Naive thymus-derived CD4-positive, alpha-beta T cell (primary cell): Measurements from ENCODE around the gene PROCR. TPM values are rescaled to one million over a fixed set of nuclear protein-coding genes. Genes with fewer than 3 reads are reported as not detected.
"Not testable (repeated sequence)": the region's sequence is repeated elsewhere in the genome, so short reads cannot be mapped to it uniquely, and the experiment has no call there.

Experiments
- ATAC-seq: fragments of 150-1000 bp; cut with Tn5 transposase; 2 replicates; pipeline ENCODE4 v1.10.0; 2021; ENCODE audit warnings: mild to moderate bottlenecking, moderate library complexity
- CTCF ChIA-PET: fragments of 350-600 bp; sonication (Branson Sonifier 250); formaldehyde crosslinking; loops from one replicate; lab custom pipeline; 2021; ENCODE audit warnings: antibody characterized with exemption; lab: Charles Lee
- POLR2A ChIA-PET: fragments of 350-600 bp; sonication (Branson Sonifier 250); formaldehyde crosslinking; loops from one replicate; lab custom pipeline; 2021; ENCODE audit warnings: antibody characterized with exemption, inconsistent platforms; lab: Charles Lee
- DNase-seq, 9 donors: peaks; one replicate each; pipeline versions ENCODE4 v3.0.0 to v3.0.0-alpha.2; 2020 to 2022; ENCODE audit warnings: mixed read lengths in 1 of 9
- H3K27ac ChIP-seq: one replicate; pipeline ENCODE4 v1.7.0; 2013; ENCODE audit warnings: mild to moderate bottlenecking, low read depth, low read length, moderate library complexity
- H3K27me3 ChIP-seq, 2 donors: one replicate each; pipeline ENCODE4 v1.7.0; 2013; ENCODE audit warnings: low read length in 2 of 2, mild to moderate bottlenecking in 2 of 2, moderate library complexity in 2 of 2; ENCODE audit not compliant: control insufficient read depth in 2 of 2, insufficient read depth in 2 of 2
- H3K36me3 ChIP-seq, 3 experiments: 1 replicate in 2 of 3; 2 replicates in 1 of 3; pipeline ENCODE4 v1.7.0; 2013; ENCODE audit warnings: low read length in 3 of 3, mild to moderate bottlenecking in 3 of 3, moderate library complexity in 1 of 3; ENCODE audit not compliant: insufficient read depth in 3 of 3, control insufficient read depth in 2 of 3
- H3K4me1 ChIP-seq, 2 donors: one replicate each; pipeline ENCODE4 v1.7.0; 2013; ENCODE audit warnings: low read length in 2 of 2, mild to moderate bottlenecking in 2 of 2, moderate library complexity in 1 of 2; ENCODE audit not compliant: control insufficient read depth in 2 of 2, insufficient read depth in 2 of 2
- H3K4me3 ChIP-seq: 2 replicates; pipeline ENCODE4 v1.7.0; 2013; ENCODE audit warnings: mild to moderate bottlenecking, low read length
- H3K9me3 ChIP-seq, 3 experiments: 1 replicate in 2 of 3; 2 replicates in 1 of 3; pipeline ENCODE4 v1.7.0; 2013; ENCODE audit warnings: low read length in 3 of 3; ENCODE audit not compliant: control insufficient read depth in 2 of 3
- H3K27ac Mint-ChIP-seq, 9 donors: one replicate each; pipeline ENCODE4 v1.8.0; 2020 to 2022; ENCODE audit warnings: mixed read lengths in 9 of 9, mild to moderate bottlenecking in 8 of 9, moderate library complexity in 5 of 9, inconsistent platforms in 2 of 9
- H3K27me3 Mint-ChIP-seq, 5 donors: one replicate each; pipeline ENCODE4 v1.8.0; 2021 to 2022; ENCODE audit warnings: mixed read lengths in 5 of 5, mild to moderate bottlenecking in 1 of 5
- H3K36me3 Mint-ChIP-seq, 5 donors: one replicate each; pipeline ENCODE4 v1.8.0; 2020 to 2022; ENCODE audit warnings: mixed read lengths in 5 of 5, mild to moderate bottlenecking in 3 of 5, inconsistent platforms in 1 of 5
- H3K4me1 Mint-ChIP-seq, 7 donors: one replicate each; pipeline ENCODE4 v1.8.0; 2020 to 2022; ENCODE audit warnings: mixed read lengths in 7 of 7, mild to moderate bottlenecking in 3 of 7, inconsistent platforms in 1 of 7
- H3K4me3 Mint-ChIP-seq, 10 donors: one replicate each; pipeline ENCODE4 v1.8.0; 2020 to 2022; ENCODE audit warnings: mild to moderate bottlenecking in 10 of 10, mixed read lengths in 10 of 10, moderate library complexity in 6 of 10, inconsistent platforms in 2 of 10
- H3K9me3 Mint-ChIP-seq, 11 donors: one replicate each; pipeline ENCODE4 v1.8.0; 2020 to 2022; ENCODE audit warnings: mixed read lengths in 11 of 11, mild to moderate bottlenecking in 4 of 11, inconsistent platforms in 1 of 11, moderate library complexity in 1 of 11
- intact Hi-C, 2 donors: fragments of 100-400 bp; cut with micrococcal nuclease; formaldehyde crosslinking; loops; one replicate each; pipeline ENCODE4 v1.15.1; 2023
- polyA plus RNA-seq, 2 donors: library from polyadenylated mRNA; unstranded; fragments of 300-500 nt; fragmentation: Illumina TruSeq; gene quantifications; one replicate each; pipeline ENCODE4 v1.2.3, GENCODE V29; 2021
- total RNA-seq, 6 experiments: library from RNA in 5 of 6; stranded (reverse) in 5 of 6; gene quantifications; 1 replicate in 5 of 6; 2 replicates in 1 of 6; pipeline ENCODE4 v1.2.3 and lab custom pipeline; 2021 to 2026

Gene PROCR
- total and polyA plus RNA-seq, 7 experiments from 2014 or later, result 0.35 to 2.0 (median 0.87) TPM; not detected in 2

DNA sequence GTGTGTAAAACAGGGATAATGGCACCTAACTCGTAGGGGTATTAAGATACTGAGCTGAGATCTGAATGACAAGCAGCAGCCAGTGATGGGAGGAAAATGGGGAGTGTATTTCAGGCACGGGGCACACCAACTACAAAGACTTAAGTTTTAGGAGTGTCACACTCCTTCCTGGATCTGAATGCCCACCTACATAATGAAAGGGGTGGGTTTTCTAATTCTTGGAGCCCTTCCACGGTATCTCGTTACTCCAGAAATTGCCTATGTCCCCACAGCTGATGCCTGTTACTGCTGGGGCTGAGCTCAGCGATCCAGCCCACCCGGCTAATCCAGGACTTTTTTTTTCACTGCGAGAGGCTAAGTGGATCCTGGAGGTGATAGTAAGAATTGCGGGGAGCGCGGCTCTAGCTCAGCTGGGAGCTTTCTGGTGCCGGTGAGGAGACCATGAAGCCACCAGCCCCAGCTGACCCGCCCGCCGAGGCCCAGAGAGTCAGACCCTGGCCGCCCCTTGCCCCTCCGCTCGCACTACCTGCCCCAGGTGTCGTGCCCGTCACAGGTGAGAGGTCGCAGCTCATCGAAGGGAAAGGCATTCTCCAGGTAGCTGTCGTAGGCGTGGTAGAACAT is 25.5 kb upstream of the PROCR start:
- H3K27me3 Mint-ChIP-seq, result peaks cover 0 to 6% (median 0%) of the 10 kb centered on the region in 5 donors
- intact Hi-C loops, result loop anchor here (2.0 to 5.0 kb wide), 5 partner anchors 106 to 844 kb away; partner anchors contain the start of genes ACSS2 (in 1 of the 2), AHCY (in 1 of the 2), DYNLRB1 (in 1 of the 2) and GGT7 (in 1 of the 2)
- H3K4me1 ChIP-seq, result peaks cover 12 to 14% of the 10 kb centered on the region in 2 donors
- DNase-seq (peak in 2 of 9 donors; percentile 11 to 14), ATAC-seq (peak; percentile 0)
- ChIA-PET CTCF (interaction anchor here (0.6 to 1.3 kb wide), 5 partner anchors 33 to 159 kb away, joined by 3 to 5 read pairs (median 4); no protein-coding TSS in a partner anchor), POLR2A (interaction anchor here (0.6 to 1.9 kb wide), 10 partner anchors 15 to 1034 kb away, joined by 3 to 10 read pairs (median 4); partner anchors contain the start of genes EIF2S2, MMP24OS and TRPC4AP)
- no peaks in the 10 kb centered on the region for H3K9me3 Mint-ChIP-seq
- H3K27me3 ChIP-seq, result no peaks in the 10 kb centered on the region
- peaks cover under 1 to 16% (median 8%) of the 10 kb centered on the region in 5 donors for H3K36me3 Mint-ChIP-seq
- peaks cover 19 to 55% (median 37%) of the 10 kb centered on the region in 7 donors for H3K4me1 Mint-ChIP-seq
- peak overlapping the region; percentile 88 for H3K4me3 ChIP-seq
- no peaks in the 10 kb centered on the region for H3K9me3 ChIP-seq
- H3K27ac ChIP-seq, result peak overlapping the region; percentile 75
- H3K4me3 Mint-ChIP-seq, result peak overlapping the region; percentile 90 to 99 (median 96)
- peak overlapping the region; percentile 82 to 96 (median 93) for H3K27ac Mint-ChIP-seq
- peaks cover 0 to 25% (median 7%) of the 10 kb centered on the region in 3 experiments for H3K36me3 ChIP-seq

DNA sequence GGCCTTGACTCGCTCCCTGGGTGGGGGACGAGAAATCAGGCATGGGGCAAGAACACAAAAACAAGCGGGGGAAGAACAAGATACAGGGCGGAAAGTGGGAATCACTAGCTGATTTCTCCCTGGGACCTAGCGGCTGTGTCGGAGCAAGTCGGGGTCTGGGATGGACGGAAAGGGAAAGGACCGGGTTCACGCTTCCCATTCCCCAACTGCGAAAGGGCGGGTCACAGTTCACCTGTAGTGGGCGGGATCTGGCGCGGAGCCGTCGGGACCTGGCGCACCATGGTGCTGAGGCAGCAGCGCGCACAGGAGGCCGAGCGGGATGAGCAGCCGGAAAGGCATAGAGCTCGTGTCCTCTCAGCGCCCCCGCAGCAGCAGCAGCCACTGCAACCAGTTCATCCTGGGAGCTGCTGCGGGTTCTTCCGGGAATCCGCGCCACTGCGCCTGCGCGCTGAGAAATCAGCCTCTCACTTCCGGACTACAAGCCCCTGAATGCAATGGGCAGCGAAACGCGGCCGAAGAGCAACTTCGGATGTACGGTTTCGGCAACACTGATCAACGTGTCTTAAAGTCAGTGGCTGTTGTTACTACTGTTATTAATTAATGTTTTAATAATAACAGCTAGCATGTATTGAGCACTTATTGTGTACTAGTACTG is 24.8 kb upstream of the PROCR start, which contains the start of gene EDEM2:
Gene EDEM2 (minus strand): TSS at position 417 of the 655 bp plus-strand sequence. CDS start 78 bp downstream, at position 339.
- Histone ChIP-seq H3K27ac (peak within 1 kb of the TSS; percentile 75), H3K4me1 (peaks cover 12 to 14% of the 10 kb centered on the region in 2 donors), H3K4me3 (peak within 1 kb of the TSS; percentile 88), H3K27me3 (no peaks in the 10 kb centered on the region), H3K9me3 (no peaks in the 10 kb centered on the region), H3K36me3 (peaks cover 0 to 20% (median 4%) of the 10 kb centered on the region in 3 experiments)
- peaks cover 0 to 6% (median 0%) of the 10 kb centered on the region in 5 donors for H3K27me3 Mint-ChIP-seq
- CTCF ChIA-PET, result interaction anchor here (0.6 to 1.3 kb wide), 5 partner anchors 34 to 159 kb away, joined by 3 to 5 read pairs (median 4); no protein-coding TSS in a partner anchor
- H3K27ac Mint-ChIP-seq, result peak within 1 kb of the TSS; percentile 82 to 96 (median 93)
- ATAC-seq, result peak; percentile 88
- peaks cover 0 to 11% (median 4%) of the 10 kb centered on the region in 5 donors for H3K36me3 Mint-ChIP-seq
- POLR2A ChIA-PET, result interaction anchor here (0.6 to 1.9 kb wide), 9 partner anchors 15 to 1035 kb away, joined by 3 to 10 read pairs (median 3); partner anchors contain the start of genes EIF2S2, MMP24OS and TRPC4AP
- DNase-seq, result peak; percentile 87 to 94 (median 93)
- no peaks in the 10 kb centered on the region for H3K9me3 Mint-ChIP-seq
- H3K4me3 Mint-ChIP-seq, result peak within 1 kb of the TSS; percentile 90 to 99 (median 96)
- peaks cover 19 to 50% (median 35%) of the 10 kb centered on the region in 7 donors for H3K4me1 Mint-ChIP-seq
- intact Hi-C loops, result loop anchor here (1.0 to 5.0 kb wide), 12 partner anchors 51 to 844 kb away; partner anchors contain the start of genes NCOA6 (in 2 of the 2), TRPC4AP (in 2 of the 2), ACSS2 (in 1 of the 2) and AHCY (in 1 of the 2)

DNA sequence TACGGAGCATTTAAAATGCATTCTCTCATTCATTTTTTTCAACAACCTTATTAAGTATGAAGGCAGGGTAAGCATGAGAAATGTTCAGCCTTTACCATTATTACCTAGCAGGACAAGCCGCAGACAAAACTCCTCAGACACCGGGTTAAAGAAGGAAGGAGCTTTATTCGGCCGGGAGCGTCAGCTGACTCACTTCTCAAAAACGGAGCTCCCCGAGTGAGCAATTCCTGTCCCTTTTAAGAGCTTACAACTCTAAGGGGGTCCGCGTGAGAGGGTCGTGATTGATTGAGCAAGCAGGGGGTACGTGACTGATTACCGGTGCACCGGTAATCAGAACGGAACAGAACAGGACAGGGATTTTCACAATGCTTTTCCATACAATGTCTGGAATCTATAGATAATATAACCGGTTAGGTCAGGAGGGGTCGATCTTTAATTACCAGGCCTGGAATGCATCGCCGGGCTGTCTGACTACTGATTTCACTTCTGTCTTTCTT is 24.2 kb upstream of the PROCR start:
- H3K36me3 Mint-ChIP-seq, H3K27me3 Mint-ChIP-seq, H3K27me3 ChIP-seq, H3K9me3 ChIP-seq, DNase-seq, H3K9me3 Mint-ChIP-seq: not testable (repeated sequence)
- POLR2A ChIA-PET, result interaction anchor here (0.9 to 1.9 kb wide), 6 partner anchors 14 to 323 kb away, joined by 3 to 10 read pairs (median 4); partner anchors contain the start of genes MMP24OS and TRPC4AP
- peaks cover 12 to 14% of the 10 kb centered on the region in 2 donors for H3K4me1 ChIP-seq
- Mint-ChIP-seq H3K4me1 (peaks cover 19 to 46% (median 35%) of the 10 kb centered on the region in 7 donors), H3K27ac (peak overlapping the region; percentile 82 to 96 (median 93)), H3K4me3 (peak overlapping the region; percentile 90 to 99 (median 96))
- H3K4me3 ChIP-seq, result peak overlapping the region; percentile 88
- H3K27ac ChIP-seq, result peak overlapping the region; percentile 75
- CTCF ChIA-PET, result interaction anchor here (1.0 to 1.3 kb wide), 2 partner anchors 157 to 158 kb away, joined by 3 to 4 read pairs; no protein-coding TSS in a partner anchor
- intact Hi-C loops, result loop anchor here (1.0 to 5.0 kb wide), 12 partner anchors 51 to 845 kb away; partner anchors contain the start of genes NCOA6 (in 2 of the 2), TRPC4AP (in 2 of the 2), ACSS2 (in 1 of the 2) and AHCY (in 1 of the 2)
- peaks cover 0 to 14% (median 0%) of the 10 kb centered on the region in 3 experiments for H3K36me3 ChIP-seq
- peak; percentile 29 for ATAC-seq

DNA sequence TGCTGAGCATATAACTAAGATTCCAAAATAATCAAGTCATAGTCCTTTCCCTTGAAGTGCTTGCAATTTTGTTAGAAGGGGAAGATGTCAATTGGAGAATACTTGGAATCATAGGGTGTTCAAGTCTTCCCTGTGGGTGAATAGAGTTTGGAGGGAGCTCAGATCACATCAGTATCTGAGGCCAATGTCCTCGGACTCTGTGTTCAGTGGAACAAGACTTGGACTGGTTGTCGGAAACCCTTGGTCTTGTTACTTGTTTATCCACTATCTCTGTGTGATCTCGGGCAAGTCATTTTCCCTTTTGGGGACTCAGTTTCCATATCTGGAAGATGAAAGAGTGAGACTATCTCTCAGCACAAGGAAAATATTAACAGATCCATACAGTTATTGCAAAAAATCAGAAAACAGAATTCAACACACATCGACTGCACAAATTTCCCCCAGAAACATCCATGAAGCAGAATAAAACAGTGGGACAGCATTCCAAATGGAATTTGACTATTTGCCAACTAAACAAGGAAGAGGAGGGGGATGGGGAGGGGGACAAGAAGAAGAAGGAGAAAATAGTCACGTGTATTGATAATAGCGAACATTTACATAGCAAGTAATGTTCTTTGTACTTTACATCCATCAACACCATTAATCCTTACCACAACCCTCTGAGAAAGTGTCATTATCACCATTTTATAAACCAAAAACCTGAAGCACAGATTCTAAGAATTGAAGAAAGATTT is 20.9 kb upstream of the PROCR start:
- Mint-ChIP-seq H3K27me3 (peaks cover 0 to 6% (median 0%) of the 10 kb centered on the region in 5 donors), H3K36me3 (peaks cover 0 to 2% (median 0%) of the 10 kb centered on the region in 5 donors), H3K9me3 (no peaks in the 10 kb centered on the region), H3K4me1 (peaks cover 10 to 33% (median 20%) of the 10 kb centered on the region in 7 donors), H3K4me3 (no peak overlapping the region), H3K27ac (no peak overlapping the region)
- Histone ChIP-seq H3K27me3 (no peaks in the 10 kb centered on the region), H3K4me1 (peaks cover 12 to 14% of the 10 kb centered on the region in 2 donors), H3K9me3 (no peaks in the 10 kb centered on the region), H3K27ac (no peak overlapping the region), H3K4me3 (no peak overlapping the region), H3K36me3 (peaks cover 0 to 3% (median 0%) of the 10 kb centered on the region in 3 experiments)
- intact Hi-C loops, result no loop called here
- POLR2A ChIA-PET, result no interaction called here
- no peak for ATAC-seq
- DNase-seq, result no peak
- CTCF ChIA-PET, result no interaction called here

DNA sequence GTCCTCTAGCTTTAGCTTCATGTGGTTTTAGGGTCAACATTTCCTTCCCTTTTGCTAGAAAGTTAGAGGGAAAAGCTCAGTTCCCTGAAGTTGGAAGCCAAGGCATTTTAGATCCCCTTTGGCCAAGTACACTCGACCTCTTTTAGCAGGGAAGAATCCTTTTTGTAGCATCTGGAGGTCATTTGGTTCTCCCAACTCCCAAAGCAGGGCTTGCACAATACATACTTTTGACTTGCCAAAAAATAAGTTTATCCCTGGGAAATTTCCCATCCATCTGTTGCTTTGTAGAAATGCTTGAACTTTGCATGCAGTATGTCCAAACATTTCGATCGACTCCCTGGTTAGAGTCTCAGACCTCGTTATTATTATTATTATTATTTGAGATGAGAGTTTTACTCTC is 20.1 kb upstream of the PROCR start:
- H3K27ac ChIP-seq, result no peak overlapping the region
- H3K27ac Mint-ChIP-seq, result no peak overlapping the region
- no peaks in the 10 kb centered on the region for H3K27me3 ChIP-seq
- no peak overlapping the region for H3K4me3 ChIP-seq
- peaks cover 8 to 25% (median 17%) of the 10 kb centered on the region in 7 donors for H3K4me1 Mint-ChIP-seq
- H3K36me3 ChIP-seq, result peaks cover 0 to 3% (median 0%) of the 10 kb centered on the region in 3 experiments
- H3K4me1 ChIP-seq, result peaks cover 8 to 9% of the 10 kb centered on the region in 2 donors
- intact Hi-C loops, result no loop called here
- no peaks in the 10 kb centered on the region for H3K9me3 Mint-ChIP-seq
- ATAC-seq (no peak), DNase-seq (no peak)
- H3K36me3 Mint-ChIP-seq, result peaks cover 0 to 2% (median 0%) of the 10 kb centered on the region in 5 donors
- ChIA-PET POLR2A (no interaction called here), CTCF (no interaction called here)
- H3K9me3 ChIP-seq, result no peaks in the 10 kb centered on the region
- peaks cover 0 to 6% (median 0%) of the 10 kb centered on the region in 5 donors for H3K27me3 Mint-ChIP-seq
- no peak overlapping the region for H3K4me3 Mint-ChIP-seq
